HL-60/S4 (cell line): ENCODE measurements around the gene GFI1.
"Not testable (repeated sequence)": the region's sequence is repeated elsewhere in the genome, so short reads cannot be mapped to it uniquely, and the experiment has no call there.

Experiments used
- in situ Hi-C: fragments of 300-500 bp; cut with MboI; formaldehyde crosslinking; loops from 2 replicates; pipeline ENCODE4 v1.14.3; 2022; ENCODE audit warnings: low sequenced_read_pairs

Gene GFI1

DNA sequence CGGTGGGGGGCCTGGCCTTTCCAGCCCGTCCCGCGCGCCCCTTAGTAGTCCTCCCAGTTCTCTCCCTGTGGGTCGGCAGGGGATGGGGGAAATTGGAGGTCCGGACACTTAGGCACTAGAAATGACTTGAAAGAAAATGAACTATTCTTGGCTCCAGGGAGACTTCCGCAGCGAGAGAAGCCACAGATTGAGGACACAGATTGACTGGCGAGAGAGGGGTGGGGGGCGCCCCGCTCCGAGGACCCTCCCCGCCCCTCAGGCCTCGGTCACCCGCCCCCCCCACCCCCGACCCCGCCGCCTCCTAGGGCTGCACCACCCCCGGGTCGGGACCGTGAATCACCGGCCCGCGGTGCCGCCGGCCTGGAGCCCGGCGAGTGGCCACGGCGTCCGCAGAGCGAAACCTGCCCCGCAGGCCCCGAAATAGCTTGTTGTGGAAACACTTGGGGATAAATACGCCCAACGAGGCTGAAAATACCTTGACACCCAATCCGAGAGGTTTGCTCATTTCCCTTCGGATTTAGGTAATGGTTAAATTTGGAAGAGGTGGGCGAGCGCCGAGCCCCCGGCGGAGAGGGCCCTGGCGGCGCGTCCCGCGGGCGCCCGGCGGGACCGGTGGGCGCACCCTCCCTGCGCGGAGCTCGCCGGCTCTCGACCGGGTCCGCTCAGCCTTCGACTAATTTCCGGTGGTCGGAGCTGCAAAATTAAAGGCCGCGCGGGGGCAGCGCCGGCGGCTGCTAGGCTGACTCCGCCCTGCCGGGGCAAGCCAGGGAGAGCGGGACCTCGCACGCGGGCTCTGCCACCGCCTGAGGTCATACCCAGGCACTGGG, at the start of gene GFI1:
Gene GFI1 (minus strand): TSS at position 675 of the 827 bp plus-strand sequence. CDS start 3,438 bp downstream, outside the sequence.
- in situ Hi-C loops, result no loop called here

DNA sequence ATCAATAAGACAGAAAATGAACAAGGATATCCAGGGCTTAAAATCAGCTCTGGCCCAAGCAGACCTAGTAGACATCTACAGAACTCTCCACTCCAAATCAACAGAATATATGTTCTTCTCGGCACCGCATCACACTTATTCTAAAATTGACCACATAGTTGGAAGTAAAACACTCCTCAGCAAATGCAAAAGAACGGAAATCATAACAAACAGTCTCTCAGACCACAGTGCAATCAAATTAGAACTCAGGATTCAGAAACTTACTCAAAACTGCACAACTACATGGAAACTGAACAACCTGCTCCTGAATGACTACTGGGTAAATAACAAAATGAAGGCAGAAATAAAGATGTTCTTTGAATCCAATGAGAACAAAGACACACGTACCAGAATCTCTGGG, 45.6 kb upstream of the GFI1 start:
- in situ Hi-C loops, result not testable (repeated sequence)

DNA sequence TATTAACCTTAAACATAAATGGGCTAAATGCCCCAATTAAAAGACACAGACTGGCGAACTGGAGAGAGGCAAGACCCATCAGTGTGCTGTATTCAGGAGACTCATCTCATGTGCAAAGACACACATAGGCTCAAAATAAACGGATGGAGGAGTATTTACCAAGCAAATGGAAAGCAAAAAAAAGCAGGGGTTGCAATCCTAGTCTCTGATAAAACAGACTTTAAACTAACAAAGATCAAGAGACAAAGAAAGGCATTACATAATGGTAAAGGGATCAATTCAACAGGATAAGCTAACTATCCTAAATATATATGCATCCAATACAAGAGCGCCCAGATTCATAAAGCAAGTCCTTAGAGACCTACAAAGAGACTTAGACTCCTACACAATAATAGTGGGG, 45.2 kb upstream of the GFI1 start:
- in situ Hi-C loops, result not testable (repeated sequence)

DNA sequence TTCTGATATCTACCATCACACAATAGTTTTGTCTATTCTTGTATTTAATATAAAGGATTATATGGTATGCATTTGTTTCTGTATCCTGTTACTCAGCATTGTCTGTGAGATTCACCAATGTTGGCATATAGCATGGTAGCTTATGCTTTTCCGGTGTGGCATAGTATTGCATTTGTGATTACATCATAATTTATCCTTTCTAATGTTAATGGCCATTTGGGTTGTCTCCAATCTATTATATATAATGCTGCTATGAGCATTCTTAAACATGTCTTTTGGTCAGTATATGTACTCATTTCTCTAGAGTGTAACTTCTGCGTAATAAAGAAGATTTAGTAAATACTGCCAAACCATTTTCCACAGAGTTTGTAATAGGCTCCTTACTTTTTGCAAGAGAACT, 40.9 kb upstream of the GFI1 start:
- in situ Hi-C loops, result no loop called here

DNA sequence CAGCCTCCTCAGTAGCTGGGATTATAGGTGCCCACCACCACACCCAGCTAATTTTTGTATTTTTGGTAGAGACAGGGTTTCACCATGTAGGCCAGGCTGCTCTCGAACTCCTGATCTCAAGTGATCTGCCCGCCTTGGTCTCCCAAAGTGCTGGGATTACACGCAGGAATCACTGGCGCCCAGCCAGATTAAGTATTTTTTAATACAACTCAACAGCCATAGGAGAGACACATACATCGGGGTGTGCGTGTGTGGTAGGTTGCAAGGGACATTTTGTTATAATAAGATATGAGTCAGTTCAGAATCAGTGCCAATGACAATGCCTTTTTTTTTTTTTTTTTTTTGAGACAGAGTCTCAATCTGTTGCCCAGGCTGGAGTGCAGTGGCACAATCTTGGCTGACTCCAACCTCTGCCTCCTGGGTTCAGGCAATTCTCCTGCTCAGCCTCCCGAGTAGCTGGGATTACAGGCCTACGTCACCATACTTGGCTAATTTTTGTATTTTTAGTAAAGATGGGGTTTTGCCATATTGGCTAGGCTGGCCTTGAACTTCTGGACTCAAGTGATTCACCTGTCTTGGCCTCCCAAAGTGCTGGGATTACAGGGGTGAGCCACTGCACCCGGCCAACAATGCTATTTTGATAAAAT, 38.3 kb upstream of the GFI1 start:
- in situ Hi-C loops, result not testable (repeated sequence)

DNA sequence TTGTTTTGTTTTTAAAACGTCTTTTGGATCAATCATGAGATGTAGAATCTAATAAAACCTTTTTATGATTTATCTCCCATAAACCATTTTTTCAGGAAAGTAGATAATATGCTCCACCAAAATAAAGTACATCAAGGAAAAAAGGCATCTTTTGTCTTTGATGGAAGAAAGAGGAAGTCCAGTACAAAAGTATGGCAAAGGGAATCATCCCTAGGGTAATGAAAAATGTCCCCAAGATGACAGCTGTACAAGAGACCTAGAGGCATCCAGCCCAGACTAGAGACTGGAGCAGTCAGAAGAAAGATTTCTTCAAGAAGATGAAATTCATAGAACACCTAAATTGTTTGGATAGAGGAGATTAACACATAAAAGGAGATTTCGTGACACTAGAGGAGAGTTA, 32.3 kb upstream of the GFI1 start:
- in situ Hi-C loops, result no loop called here

DNA sequence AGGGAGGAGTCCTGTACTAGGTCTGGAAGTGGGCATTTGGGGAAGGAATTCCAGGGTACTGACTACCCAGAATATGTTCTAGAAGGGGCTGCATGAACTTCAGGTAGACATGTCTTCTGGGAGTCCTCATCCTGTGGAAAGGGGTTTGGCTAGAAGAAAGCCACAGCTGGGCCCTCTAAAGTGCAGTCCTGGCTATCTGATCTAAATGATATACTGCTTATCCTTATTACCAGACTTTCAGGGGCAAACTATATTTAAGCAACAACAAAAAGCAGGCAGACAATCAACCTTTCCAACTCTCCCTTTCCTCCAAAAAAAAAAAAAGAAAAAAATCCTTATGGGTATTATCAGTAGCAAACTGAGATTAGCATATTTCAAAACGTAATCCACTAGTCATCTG, 29.8 kb upstream of the GFI1 start:
- in situ Hi-C loops, result no loop called here

DNA sequence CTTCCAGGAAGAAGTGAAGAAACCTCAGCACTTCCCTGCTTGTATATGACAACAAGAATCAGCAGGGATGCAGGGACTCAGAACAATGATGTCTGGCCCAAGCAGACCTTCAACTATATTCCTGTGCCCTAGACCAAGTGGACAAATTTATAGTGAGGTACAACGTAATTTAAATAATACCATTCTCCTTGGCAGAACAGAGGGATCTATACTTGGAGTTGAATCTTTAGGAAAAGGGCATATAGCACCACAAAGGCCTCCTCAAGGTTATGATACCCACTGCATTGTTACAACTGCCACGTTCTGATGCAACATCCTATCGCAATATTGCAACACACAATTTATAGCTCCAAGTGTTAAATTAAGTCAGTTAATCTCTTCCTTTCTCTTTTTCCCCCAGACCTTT, 29.1 kb upstream of the GFI1 start:
- in situ Hi-C loops, result no loop called here

DNA sequence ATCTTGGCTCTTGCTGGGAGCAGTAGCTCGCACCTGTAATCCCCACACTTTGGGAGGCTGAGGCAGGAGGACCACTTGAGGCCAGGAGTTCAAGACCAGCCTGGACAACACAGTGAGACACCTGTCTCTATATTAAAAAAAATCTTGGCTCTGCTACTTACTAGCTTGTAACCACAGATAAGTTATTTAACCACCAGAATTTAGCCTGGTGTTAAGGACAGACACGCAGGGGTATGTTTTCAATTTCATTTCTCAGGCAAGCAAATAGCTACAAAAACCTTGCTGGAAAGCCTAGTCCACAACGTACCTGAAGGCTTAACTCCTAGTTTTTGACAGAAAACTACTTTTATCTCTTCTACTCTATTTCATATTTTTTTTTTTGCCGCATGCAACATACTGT, 24.8 kb upstream of the GFI1 start:
- in situ Hi-C loops, result no loop called here

DNA sequence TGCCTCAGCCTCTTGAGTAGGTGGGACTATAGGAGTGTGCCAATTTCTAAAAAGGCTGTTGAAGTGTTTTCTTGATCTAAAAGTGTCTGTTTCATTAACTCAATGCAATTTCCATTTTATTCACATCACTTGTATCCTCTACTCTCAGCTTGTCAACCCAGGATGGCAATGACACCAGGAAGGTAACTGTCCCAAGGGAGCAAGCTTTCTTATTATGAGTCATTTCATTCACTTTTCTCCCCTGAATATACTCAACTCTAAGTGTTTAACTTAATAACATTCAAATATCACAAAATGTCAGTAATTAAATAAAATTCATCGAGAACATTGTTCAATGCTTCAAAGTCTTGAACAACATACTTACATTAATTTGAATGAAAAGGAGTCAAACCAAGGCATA, 22.9 kb upstream of the GFI1 start:
- in situ Hi-C loops, result no loop called here

DNA sequence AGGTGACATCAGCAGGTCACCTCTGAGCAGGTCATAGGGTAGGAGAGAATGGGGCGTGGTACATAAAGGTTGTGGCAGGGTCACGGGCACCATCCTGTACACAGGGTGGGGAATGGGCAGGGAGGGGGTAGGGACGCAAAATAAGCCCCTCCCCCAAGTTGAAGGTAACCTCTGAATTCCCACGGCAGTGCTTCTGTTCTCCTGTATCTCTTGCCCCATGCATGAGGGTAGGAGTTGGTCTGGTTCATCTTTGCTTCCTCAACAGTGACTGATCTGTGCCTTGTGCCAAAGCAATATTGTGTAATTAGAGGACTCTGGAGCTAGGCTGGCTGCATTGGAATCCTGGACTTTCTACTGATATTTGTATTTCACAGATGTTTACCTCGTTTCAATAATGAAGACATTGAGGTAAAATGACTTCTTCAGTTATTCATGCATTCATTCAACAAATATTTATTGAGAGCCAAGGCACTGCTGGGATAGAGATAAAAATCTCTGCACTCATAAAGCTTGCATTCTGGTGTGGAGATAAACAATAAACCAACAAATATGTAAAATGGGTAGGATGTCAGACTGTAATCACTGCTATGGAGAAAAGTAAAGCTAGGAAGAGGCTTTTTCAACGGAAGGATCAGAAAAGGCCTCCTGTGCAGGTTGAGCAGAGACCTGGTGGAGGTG, 18.4 kb upstream of the GFI1 start:
- in situ Hi-C loops, result no loop called here

DNA sequence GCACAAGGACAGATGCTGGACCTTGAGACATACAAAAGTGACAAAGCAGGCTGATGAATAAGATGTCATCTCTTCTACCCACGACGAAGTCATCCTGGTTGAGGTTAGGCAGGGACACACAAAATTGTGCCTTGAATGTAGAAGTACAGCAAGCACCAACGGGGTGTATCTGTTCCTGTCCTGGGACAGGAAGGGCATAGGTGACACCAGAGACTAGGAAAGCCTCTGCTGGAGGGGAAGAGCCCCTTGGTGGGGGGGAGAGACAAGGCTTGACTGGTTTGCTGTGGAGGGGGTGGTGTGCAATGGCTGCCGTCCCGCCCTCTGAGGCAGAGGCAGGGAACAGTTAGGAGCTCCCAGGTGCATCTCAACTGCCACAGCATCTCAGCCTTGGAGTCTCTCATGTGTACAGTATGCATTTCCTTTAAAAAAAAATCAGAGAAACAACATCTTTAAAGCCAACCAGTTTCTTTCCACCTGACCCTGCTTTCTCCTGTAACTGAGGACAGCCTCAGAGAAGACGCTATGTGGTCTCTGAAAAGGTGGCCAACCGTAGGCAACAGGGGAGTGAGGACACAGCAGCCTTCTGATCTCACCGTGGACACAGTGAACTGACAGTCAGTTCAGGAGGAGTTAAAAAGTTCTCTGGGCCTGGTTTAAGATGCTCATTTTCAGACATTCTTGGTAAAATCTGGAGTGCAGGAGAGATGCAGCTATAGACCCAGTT, 17.7 kb upstream of the GFI1 start:
- in situ Hi-C loops, result no loop called here

DNA sequence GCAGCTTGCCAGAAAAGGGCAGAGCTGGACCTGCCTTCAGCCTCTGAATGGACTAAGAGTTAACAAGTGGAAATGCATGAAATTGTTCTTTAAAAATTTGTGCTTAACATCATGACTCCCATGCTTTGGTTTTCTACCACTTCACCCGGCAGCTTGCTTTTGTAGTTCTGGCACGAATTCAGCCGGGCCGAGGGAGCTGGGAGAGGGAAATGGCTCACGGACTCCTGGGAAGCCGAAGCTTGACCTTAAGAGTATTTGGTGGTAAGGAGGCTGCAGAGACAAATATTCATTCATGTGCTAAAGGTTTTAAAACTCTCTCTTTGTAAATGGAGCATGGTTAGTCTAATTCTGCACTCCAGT, 17.2 kb upstream of the GFI1 start:
- in situ Hi-C loops, result no loop called here

DNA sequence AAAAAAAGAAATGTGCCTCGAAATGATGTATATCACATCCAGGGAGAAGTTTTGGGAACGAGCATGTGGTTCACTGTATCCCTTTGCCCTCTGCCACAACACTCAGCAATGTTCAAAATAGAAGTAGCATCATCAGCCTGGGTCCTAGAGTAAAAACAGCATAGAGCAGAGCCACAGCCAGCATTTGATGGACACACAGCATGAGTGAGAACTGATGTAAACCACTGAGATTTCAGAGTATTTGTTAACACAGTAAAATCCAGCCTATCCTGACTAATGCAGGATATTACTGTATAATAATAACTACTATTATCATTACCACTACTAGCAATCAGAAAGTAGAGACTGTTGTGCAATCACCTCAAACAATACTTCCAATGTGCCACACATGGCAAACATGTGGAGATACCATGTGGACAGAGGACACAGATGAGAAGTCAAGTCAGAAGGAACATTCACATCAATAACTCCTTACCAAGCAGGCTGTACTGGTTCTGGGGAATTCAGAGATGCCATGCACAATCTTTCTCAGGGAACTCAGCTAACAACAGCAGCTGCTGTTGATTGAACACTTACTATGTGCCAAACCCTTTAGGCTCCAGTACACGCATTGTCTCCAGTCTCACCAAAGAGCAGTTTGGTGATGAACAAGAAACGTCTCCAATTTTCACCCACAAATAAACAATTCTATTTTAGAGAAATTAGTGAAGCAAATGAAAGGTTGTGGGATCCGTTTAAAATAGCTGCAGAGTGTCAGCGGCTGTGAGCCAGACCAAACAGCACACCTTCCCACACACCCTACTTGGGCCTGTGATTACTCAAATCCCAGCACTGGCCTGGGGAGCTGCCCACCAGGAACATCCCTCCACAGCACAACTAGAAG, 16.6 kb upstream of the GFI1 start:
- in situ Hi-C loops, result no loop called here

DNA sequence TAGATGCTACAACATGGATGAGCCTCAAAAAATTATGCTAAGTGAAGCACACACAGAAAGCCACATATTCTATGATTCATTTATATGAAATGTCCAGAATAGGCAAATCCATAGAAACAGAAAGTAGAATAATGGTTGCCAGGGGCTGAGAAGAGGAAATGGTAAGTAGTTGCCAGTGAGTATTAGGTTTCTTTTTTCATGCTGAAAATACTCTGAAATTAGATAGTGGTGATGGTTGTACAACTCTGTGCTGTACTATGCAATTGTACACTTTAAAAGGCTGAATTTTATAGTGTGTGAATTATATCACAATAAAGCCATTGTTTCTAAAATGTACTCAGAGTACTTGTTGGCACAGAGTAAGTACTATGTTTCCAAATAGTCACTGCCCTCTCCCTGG, 15.5 kb upstream of the GFI1 start:
- in situ Hi-C loops, result no loop called here

DNA sequence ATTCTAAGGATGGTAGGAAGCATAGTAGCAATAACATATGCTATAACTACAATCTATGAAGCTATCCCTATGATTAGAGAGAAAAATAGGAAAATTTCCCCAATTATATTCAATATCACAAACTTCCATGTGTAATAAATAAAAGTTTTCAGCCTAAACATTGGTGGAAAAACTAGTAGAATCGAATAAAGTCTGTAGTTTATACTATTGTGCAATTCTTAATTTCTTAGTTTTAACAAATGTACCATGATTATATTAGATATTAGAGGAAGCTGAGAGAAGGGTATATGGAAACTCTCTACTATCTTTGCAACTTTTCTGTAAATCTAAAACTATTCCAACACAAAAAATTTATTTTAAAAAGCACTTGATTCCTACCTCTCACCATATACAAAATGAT, 13.8 kb upstream of the GFI1 start:
- in situ Hi-C loops, result no loop called here

DNA sequence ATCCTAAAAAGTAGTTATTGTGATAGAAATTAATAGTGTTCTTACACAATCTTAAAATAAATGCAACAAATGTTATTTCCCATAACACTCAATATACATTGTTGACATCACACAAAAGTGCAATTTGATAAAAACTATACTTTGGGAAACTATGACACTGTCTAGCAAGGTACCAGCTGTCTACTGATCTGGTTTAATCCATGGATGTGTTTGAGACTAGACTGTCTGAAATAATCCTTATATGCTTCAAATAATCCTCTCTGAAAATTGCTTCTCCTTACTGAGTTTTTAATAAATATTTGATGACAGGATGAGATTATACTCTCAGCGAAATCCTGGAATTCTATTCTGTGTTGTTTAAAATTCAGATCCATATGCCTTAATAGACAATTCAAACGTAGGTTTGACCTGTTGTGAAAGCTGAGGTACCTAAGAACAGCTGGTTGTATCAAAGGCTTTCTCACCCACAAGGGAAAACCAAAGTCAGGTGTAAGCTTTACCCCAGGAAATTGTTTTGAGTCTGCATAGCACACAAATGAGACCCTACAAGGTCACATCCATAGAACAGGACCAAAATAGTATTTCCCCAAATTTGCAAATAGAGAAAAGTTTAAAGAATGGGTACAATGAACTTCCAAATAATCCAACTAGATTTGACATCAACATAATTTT, 8.8 kb upstream of the GFI1 start:
- in situ Hi-C loops, result no loop called here

DNA sequence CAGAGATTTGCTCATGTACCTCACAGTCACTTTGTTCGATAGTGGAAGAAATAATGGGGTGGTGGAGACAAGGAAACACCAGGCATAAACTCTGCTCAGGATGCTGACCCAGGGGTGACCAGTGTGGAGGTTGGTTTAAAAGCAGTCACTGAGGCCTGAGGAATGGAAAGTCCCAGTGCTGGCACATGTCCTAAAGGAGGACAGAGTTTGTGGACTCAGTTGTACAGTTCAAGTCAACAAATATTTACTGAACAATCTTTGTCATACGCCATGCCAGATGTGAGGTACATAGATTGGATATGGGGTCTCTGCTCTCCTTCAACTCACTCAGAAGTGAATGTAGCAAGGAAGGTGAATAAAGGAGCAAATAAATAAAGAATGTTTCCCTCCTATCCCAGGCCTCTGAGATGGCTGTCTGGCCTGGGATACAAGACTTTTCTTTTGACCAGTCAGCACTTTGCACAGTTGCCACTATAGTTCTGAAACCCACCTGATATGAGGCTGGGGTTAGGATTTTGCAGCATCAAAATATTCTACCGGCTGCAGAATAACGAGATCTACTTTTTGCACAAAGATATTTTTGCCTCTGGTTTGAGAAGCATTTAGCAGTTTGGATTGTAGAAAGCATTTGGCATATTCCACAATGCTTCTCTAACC, 7.9 kb upstream of the GFI1 start:
- in situ Hi-C loops, result no loop called here

DNA sequence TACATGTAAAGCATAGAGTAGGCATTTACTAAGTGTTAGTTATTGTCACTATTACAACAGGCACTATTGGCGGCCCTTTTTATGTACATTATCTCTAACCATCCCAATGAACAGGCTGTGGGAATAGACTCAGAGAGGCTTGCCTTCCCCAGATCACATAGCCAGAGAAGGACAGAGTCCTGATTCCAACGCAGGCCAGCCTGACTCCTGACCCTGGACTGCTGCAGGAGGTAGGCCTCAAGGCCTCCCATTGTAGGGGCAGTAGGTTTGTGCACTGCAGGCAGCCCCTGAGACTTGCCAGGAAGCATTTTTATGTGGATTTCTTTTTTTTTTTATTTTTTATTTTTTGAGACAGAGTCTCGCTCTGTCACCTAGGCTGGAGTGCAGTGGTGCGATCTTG, 6.4 kb upstream of the GFI1 start:
- in situ Hi-C loops, result no loop called here
